Right renal cortex interstitium (tissue), 3 donors: ENCODE results near the gene NFIA. TPM values are rescaled to one million over a fixed set of nuclear protein-coding genes. Genes with fewer than 3 reads are reported as not detected.

Source experiments
- DNase-seq, 3 donors: peaks; one replicate each; pipeline ENCODE4 v3.0.0-alpha.2; 2013; ENCODE audit warnings: low read depth in 3 of 3, low spot score in 2 of 3
- polyA plus RNA-seq, 3 donors: library from polyadenylated mRNA; unstranded; fragments of 120-200 nt; gene quantifications; one replicate each; pipeline ENCODE4 v1.2.1, GENCODE V29; 2013; ENCODE audit not compliant: insufficient read length in 3 of 3

NFIA gene
- polyA plus RNA-seq, 3 donors: 15.8 to 17.3 (median 16.3) TPM

GRCh38 chr1:61083013-61083806 is 849 bp downstream of the NFIA start:
- no peak for DNase-seq

GRCh38 chr1:61083807-61084440 is 1.6 kb downstream of the NFIA start:
- no peak for DNase-seq

- no peak for DNase-seq
Observed at GRCh38 chr1:61084491-61085031, 2.2 kb downstream of the NFIA start.

GRCh38 chr1:61085206-61085982 is 3.0 kb downstream of the NFIA start:
- no peak for DNase-seq

GRCh38 chr1:61085983-61086644 is 3.8 kb downstream of the NFIA start:
- DNase-seq: no peak

- no peak for DNase-seq
Observed at GRCh38 chr1:61087571-61087970, 5.2 kb downstream of the NFIA start.

- DNase-seq: no peak
Observed at GRCh38 chr1:61088163-61088974, 6.0 kb downstream of the NFIA start.

- DNase-seq: no peak
Observed at GRCh38 chr1:61089338-61089737, 7.0 kb downstream of the NFIA start.

- DNase-seq: no peak
Observed at GRCh38 chr1:61089741-61090140, 7.4 kb downstream of the NFIA start.

GRCh38 chr1:61090546-61091202 is 8.3 kb downstream of the NFIA start:
- DNase-seq: no peak

GRCh38 chr1:61091455-61091854 is 9.1 kb downstream of the NFIA start:
- no peak for DNase-seq

- no peak for DNase-seq
Observed at GRCh38 chr1:61092642-61093041, 10.3 kb downstream of the NFIA start.

GRCh38 chr1:61093525-61094137 is 11.3 kb downstream of the NFIA start:
- no peak for DNase-seq

GRCh38 chr1:61094677-61095469 is 12.5 kb downstream of the NFIA start:
- DNase-seq: no peak

GRCh38 chr1:61095470-61095812 is 13.1 kb downstream of the NFIA start:
- DNase-seq: no peak

- DNase-seq: no peak
Observed at GRCh38 chr1:61097317-61097716, 15.0 kb downstream of the NFIA start.

GRCh38 chr1:61097722-61098121 is 15.4 kb downstream of the NFIA start:
- DNase-seq: no peak

GRCh38 chr1:61098333-61098732 is 16.0 kb downstream of the NFIA start:
- no peak for DNase-seq
